ENCODE data around the gene EZR.

GRCh38 chr6:158853072-158853879 lies 34.1 kb upstream of the EZR start:
- TF ChIP-seq CTCF (CRISPR knock-in tag; IDR thresholded peaks at IDR 0.05): peak; percentile 7; the same call in 1 of the 2 replicates
- TF ChIP-seq BHLHE40 (IDR thresholded peaks at IDR 0.05; ENCODE audit: low read length): peak; percentile 47; the same call in 1 of the 2 replicates
- TF ChIP-seq NFE2L2 (IDR thresholded peaks at IDR 0.05; ENCODE audit: low read length): no peak
- TF ChIP-seq ZNF263 (CRISPR knock-in tag; IDR thresholded peaks at IDR 0.05): no peak
- TF ChIP-seq GLI4 (CRISPR knock-in tag; IDR thresholded peaks at IDR 0.05; ENCODE audit: borderline replicate concordance): no peak
- no peak for TF ChIP-seq ZFP41 (CRISPR knock-in tag; IDR thresholded peaks at IDR 0.05; ENCODE audit: borderline replicate concordance)
- TF ChIP-seq NR2F1 (CRISPR knock-in tag; IDR thresholded peaks at IDR 0.05): no peak; a peak in 2 of 4 replicates
- TF ChIP-seq POLR2AphosphoS5 (IDR thresholded peaks at IDR 0.05; ENCODE audit: low read depth, low read length): no peak
- TF ChIP-seq HNRNPUL1 (IDR thresholded peaks at IDR 0.05; ENCODE audit: low read depth, low read length): no peak
- TF ChIP-seq ZNF839 (CRISPR knock-in tag; IDR thresholded peaks at IDR 0.05; ENCODE audit: borderline replicate concordance): no peak
- TF ChIP-seq SALL1 (CRISPR knock-in tag; IDR thresholded peaks at IDR 0.05): peak; percentile 80
